ENCODE data around the gene CPSF4L. TPM values are rescaled to one million over a fixed set of nuclear protein-coding genes. Genes with fewer than 3 reads are reported as not detected.

CPSF4L gene
- polyA plus RNA-seq, 1 of the 3 experiments (the other 2 are of a cell fraction): 0.10 TPM

DNA sequence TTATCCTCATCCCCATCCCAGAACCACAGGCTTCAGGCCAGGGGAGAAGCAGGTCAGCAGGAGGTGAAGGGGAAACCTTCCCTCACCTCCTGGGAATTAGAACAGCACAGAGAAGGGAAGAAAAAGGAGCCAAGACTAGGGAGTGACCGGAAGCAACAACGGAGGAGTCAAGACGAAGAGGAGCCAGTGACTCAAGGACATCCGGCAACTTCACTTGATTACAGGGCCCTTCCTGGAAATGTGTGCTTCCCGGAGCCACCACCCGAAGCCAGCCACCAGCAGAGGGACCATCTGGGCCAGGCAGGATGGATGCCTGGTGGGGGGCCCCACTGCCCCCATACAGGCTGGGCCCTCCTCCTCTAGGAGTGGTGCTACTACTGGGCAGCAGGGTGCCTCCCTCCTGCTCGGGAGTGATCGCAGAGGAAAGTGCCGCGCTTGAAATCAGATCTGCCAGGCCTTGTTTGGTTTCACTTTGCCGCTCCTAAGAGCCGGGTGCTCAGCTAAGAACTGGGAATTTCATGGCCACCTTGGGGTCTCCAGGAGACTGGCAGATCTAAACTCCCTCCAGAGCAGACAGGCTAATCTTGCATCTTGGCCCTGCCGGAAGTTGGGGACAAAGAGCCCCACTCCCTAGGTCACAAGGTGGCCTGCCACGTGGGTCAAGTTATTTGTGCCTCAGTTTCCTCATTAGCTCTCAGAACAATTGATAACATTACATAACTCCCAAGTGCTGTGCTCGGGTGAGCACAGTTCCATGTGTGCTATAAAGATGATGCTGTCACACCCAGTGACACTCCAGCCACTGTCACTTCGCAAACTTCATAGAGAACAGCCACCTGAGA is 43.5 kb upstream of the CPSF4L start:
- H4K20me1 ChIP-seq (ENCODE audit: insufficient read depth): peaks cover 24% of the 10 kb centered on the region
- TF ChIP-seq SMC3 (IDR thresholded peaks at IDR 0.05; ENCODE audit: low read depth, low read length) (0 out of 2 replicates have a peak, but pooled peaks have one; percentile 24), JUND (IDR thresholded peaks at IDR 0.05) (no peak), FOXJ3 (CRISPR knock-in tag; IDR thresholded peaks at IDR 0.05) (no peak), FOSL2 (IDR thresholded peaks at IDR 0.05; ENCODE audit: borderline replicate concordance, low read depth) (no peak), TAF1 (IDR thresholded peaks at IDR 0.05; ENCODE audit: borderline replicate concordance, low read depth, low read length) (peak; percentile 58; the same call in 1 of the 2 replicates), MEF2A (IDR thresholded peaks at IDR 0.05; ENCODE audit: borderline replicate concordance, low read depth) (no peak), SIN3A (IDR thresholded peaks at IDR 0.05; ENCODE audit: borderline replicate concordance, low read depth, low read length) (no peak; the same call in 1 of the 2 replicates), NRF1 (IDR thresholded peaks at IDR 0.05; ENCODE audit: low read depth, low read length) (no peak), RCOR1 (IDR thresholded peaks at IDR 0.05; ENCODE audit: low read length) (no peak), ELF1 (IDR thresholded peaks at IDR 0.05) (peak; percentile 72), EP300 (IDR thresholded peaks at IDR 0.05; ENCODE audit: borderline replicate concordance in 1 of 2, low read depth in 1 of 2, low read length in 1 of 2) (peak in 1 of 2 experiments; percentile 31; a peak in 1 of 4 replicates), MXI1 (IDR thresholded peaks at IDR 0.05; ENCODE audit: low read depth, low read length) (no peak), NFIC (IDR thresholded peaks at IDR 0.05; ENCODE audit: borderline replicate concordance) (peak; percentile 59), CHD2 (IDR thresholded peaks at IDR 0.05; ENCODE audit: low read length, partially characterized antibody) (no peak), GATA2 (CRISPR knock-in tag; IDR thresholded peaks at IDR 0.05) (no peak), EZH2phosphoT487 (IDR thresholded peaks at IDR 0.05; ENCODE audit: borderline replicate concordance, low read depth) (no peak), TCF12 (IDR thresholded peaks at IDR 0.05) (peak; percentile 64; the same call in 1 of the 2 replicates), RAD21 (IDR thresholded peaks at IDR 0.05; ENCODE audit: low read length) (peak; percentile 28; the same call in 1 of the 2 replicates), FOXM1 (IDR thresholded peaks at IDR 0.05; ENCODE audit: low read depth) (no peak), RFX5 (IDR thresholded peaks at IDR 0.05; ENCODE audit: low read length) (no peak), TEAD4 (IDR thresholded peaks at IDR 0.05; ENCODE audit: borderline replicate concordance, insufficient read depth) (no peak), ZBTB33 (IDR thresholded peaks at IDR 0.05; ENCODE audit: borderline replicate concordance, low read depth) (no peak)
- TF ChIP-seq, protein P1, sequence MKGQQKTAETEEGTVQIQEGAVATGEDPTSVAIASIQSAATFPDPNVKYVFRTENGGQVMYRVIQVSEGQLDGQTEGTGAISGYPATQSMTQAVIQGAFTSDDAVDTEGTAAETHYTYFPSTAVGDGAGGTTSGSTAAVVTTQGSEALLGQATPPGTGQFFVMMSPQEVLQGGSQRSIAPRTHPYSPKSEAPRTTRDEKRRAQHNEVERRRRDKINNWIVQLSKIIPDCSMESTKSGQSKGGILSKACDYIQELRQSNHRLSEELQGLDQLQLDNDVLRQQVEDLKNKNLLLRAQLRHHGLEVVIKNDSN (IDR thresholded peaks at IDR 0.05; ENCODE audit: borderline replicate concordance, low read depth): no peak
- TF ChIP-seq, protein P2, sequence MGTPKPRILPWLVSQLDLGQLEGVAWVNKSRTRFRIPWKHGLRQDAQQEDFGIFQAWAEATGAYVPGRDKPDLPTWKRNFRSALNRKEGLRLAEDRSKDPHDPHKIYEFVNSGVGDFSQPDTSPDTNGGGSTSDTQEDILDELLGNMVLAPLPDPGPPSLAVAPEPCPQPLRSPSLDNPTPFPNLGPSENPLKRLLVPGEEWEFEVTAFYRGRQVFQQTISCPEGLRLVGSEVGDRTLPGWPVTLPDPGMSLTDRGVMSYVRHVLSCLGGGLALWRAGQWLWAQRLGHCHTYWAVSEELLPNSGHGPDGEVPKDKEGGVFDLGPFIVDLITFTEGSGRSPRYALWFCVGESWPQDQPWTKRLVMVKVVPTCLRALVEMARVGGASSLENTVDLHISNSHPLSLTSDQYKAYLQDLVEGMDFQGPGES (IDR thresholded peaks at IDR 0.05; ENCODE audit: low read depth, low read length): no peak
- TF ChIP-seq, protein P3, sequence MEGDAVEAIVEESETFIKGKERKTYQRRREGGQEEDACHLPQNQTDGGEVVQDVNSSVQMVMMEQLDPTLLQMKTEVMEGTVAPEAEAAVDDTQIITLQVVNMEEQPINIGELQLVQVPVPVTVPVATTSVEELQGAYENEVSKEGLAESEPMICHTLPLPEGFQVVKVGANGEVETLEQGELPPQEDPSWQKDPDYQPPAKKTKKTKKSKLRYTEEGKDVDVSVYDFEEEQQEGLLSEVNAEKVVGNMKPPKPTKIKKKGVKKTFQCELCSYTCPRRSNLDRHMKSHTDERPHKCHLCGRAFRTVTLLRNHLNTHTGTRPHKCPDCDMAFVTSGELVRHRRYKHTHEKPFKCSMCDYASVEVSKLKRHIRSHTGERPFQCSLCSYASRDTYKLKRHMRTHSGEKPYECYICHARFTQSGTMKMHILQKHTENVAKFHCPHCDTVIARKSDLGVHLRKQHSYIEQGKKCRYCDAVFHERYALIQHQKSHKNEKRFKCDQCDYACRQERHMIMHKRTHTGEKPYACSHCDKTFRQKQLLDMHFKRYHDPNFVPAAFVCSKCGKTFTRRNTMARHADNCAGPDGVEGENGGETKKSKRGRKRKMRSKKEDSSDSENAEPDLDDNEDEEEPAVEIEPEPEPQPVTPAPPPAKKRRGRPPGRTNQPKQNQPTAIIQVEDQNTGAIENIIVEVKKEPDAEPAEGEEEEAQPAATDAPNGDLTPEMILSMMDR (IDR thresholded peaks at IDR 0.05): peak; percentile 55
- TF ChIP-seq, protein P4, sequence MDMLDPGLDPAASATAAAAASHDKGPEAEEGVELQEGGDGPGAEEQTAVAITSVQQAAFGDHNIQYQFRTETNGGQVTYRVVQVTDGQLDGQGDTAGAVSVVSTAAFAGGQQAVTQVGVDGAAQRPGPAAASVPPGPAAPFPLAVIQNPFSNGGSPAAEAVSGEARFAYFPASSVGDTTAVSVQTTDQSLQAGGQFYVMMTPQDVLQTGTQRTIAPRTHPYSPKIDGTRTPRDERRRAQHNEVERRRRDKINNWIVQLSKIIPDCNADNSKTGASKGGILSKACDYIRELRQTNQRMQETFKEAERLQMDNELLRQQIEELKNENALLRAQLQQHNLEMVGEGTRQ (IDR thresholded peaks at IDR 0.05; ENCODE audit: borderline replicate concordance, low read depth, low read length): no peak

More for the DNA sequence above, 43.5 kb upstream of the CPSF4L start:
- CTCF ChIA-PET: interaction anchor here (0.6 to 4.3 kb wide), 5 partner anchors 49 to 580 kb away, joined by 3 to 20 read pairs (median 5); no protein-coding TSS in a partner anchor
- POLR2A ChIA-PET: interaction anchor here (1.0 to 1.5 kb wide), 2 partner anchors 27 to 52 kb away, joined by 3 to 5 read pairs; no protein-coding TSS in a partner anchor
- peaks cover 58% of the 10 kb centered on the region for H3F3A ChIP-seq (replicated peaks; ENCODE audit: insufficient read depth)
- H3K4me3 ChIP-seq (ENCODE audit: low read depth in 2 of 2, low read length in 1 of 2): peak overlapping the region; percentile 18 to 63; a peak in 3 of 4 replicates
- peaks cover 68 to 79% of the 10 kb centered on the region in 2 experiments for H3K4me1 ChIP-seq (ENCODE audit: control insufficient read depth in 1 of 2, insufficient read depth in 2 of 2, low read depth in 1 of 2, low read length in 1 of 2)
- no peaks in the 10 kb centered on the region for H3K9me3 ChIP-seq
- H3K79me2 ChIP-seq (ENCODE audit: insufficient read depth): peaks cover 100% of the 10 kb centered on the region
- no peaks in the 10 kb centered on the region for H3K9me2 ChIP-seq
- peak overlapping the region; percentile 98 for H3K4me2 ChIP-seq
- peak overlapping the region; percentile 25; the same call in 1 of the 2 replicates for H2AFZ ChIP-seq (ENCODE audit: low read depth)
- 37% methylated on average over 13 of the region's 16 CpGs for WGBS (ENCODE audit: low lambda C conversion rate)
- H3K9ac ChIP-seq: peak overlapping the region; percentile 66
- peaks cover 0 to 8% of the 10 kb centered on the region in 2 experiments for H3K36me3 ChIP-seq (replicated peaks in 1 of 2; ENCODE audit: control insufficient read depth in 1 of 2, insufficient read depth in 2 of 2, low read length in 1 of 2)
- no peaks in the 10 kb centered on the region for H3K27me3 ChIP-seq (ENCODE audit: insufficient read depth)
- H3K27ac ChIP-seq (ENCODE audit: low read depth in 2 of 2, low read length in 1 of 2): peak overlapping the region; percentile 31 to 96; a peak in 3 of 4 replicates
- DNase-seq: no peak
